NCI-H187 treated with DMSO at 0.1 percent for 48 hours (cell line): Measurements from ENCODE around the gene APOL2.
"Not testable (repeated sequence)": the region's sequence is repeated elsewhere in the genome, so short reads cannot be mapped to it uniquely, and the experiment has no call there.

Experiments used
- DNase-seq: peaks from one replicate; lab custom pipeline; 2025; lab: John Stamatoyannopoulos, UW

APOL2 gene

GRCh38 chr22:36238373-36239149, 766 bp downstream of the APOL2 start:
- no peak for DNase-seq

GRCh38 chr22:36237462-36238372, 1.6 kb downstream of the APOL2 start:
- no peak for DNase-seq

- DNase-seq = no peak
These were observed 2.7 kb downstream of the APOL2 start for GRCh38 chr22:36236388-36237319.

GRCh38 chr22:36235585-36235984, 3.7 kb downstream of the APOL2 start:
- no peak for DNase-seq

- no peak for DNase-seq
These were observed 4.4 kb downstream of the APOL2 start for GRCh38 chr22:36234919-36235318.

DNA sequence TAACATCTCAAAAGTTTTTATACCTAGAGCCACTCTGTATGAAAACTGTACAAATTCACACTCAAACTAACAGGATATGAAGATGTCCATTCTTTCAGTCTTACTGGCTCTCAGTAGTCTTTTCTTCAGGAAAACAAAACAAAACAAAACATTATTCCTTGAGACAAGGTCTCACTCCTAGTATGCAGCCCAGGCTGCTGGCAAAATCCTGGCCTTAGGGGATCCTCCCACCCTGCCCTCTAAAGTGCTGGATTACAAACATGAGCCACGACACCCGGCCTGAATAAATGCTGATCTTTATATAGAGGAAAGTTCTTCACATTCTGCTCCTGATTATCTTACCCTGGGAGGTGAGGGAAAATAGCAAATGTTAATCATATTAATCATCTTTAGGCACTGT, 5.1 kb downstream of the APOL2 start:
- no peak for DNase-seq

DNA sequence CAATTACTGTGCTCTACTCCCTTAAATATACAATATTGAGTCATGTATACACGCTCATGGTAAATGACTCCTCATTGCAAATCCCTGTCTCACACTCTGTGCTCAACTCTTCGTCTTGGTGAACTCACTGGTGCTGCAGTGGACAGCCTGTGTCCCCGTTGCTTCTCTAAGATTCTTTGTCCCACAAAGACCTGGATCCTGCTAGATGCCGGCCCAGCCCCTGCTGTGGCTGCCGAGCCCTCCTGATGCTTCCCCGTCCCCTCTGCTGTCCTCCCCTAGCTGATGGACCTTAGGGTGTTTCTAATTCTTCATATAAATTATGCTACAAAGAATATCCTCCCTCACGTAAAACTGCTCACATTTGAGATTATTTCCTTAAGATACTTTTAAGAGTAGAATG, 5.5 kb downstream of the APOL2 start:
- no peak for DNase-seq

DNA sequence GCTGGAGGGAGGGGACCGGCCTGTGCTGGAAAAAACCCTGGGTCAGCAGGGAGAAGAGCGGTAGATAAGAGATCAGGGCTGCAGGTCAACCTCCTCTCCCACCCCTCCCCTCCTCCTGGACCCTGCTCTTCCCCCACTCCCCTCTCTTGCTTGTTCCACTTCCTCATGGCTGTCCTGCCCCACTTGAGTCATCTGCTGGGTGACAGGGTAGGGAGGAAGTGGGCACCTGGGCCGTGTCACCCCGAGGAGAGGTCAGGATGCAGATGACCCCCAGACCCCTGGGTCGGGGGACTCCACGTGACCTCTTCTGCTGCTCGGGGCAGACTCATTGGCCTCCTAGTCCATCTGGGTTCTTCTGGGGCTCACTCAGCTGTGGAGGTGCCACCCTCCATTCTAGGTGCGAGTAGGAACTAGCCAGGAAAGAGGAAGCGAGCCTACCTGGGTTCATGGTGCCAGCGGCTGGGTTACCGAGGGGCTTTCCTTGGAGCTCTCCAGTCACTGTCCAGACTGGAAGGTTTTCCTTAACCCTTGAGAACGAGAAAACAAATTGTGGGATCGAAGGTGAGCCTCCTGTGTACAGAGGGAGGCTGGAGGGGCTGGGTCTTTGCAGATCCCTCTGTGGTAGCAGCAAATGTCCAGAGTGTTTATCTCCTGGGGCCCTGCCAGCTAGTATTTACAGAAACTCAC, 6.5 kb downstream of the APOL2 start:
- DNase-seq = no peak

GRCh38 chr22:36231051-36231450, 8.3 kb downstream of the APOL2 start:
- not testable (repeated sequence) for DNase-seq

GRCh38 chr22:36229649-36230048, 9.7 kb downstream of the APOL2 start:
- DNase-seq = not testable (repeated sequence)

GRCh38 chr22:36228944-36229343, 10.4 kb downstream of the APOL2 start:
- no peak for DNase-seq

GRCh38 chr22:36228369-36228768, 11.0 kb downstream of the APOL2 start:
- DNase-seq = not testable (repeated sequence)

DNA sequence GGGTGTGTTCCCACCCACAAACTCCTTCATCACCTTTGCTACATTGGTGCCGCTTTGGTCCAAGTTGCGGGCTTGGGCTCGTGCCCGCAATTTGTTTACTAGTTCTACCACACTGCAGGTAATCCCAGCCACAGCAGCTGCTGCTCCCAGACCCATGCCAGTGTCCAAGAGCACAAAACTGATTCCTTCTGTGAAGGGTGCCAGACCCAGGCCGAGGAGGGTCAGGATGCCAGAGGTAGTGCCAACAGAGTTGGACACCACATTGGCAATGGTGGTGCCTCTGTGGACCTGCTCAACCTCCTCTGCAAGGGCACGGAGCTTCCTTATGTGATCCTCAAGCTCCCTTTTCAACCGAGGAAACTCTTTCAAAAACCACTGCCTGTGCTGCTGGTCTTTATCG, 11.5 kb downstream of the APOL2 start:
- DNase-seq = no peak

GRCh38 chr22:36227396-36227795, 11.9 kb downstream of the APOL2 start:
- no peak for DNase-seq

DNA sequence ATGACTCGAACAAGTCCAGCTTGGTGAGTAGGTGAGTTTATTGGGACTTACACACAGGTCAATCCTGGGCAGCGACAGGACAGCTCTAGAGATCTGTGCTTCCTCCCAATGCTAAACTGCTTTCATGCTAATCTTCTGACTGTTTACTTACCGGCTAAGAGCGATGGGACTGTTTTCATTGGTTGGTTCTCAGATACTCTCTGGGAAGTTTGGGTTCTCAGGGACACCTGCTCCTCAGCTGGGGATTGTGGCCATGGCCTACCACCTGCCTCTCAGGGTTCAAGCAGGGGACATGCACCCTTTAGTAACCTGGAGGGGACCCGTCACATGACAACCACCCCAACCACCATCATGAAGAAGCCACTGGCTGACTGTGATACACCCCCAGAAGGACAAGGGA, 13.1 kb downstream of the APOL2 start:
- no peak for DNase-seq

DNA sequence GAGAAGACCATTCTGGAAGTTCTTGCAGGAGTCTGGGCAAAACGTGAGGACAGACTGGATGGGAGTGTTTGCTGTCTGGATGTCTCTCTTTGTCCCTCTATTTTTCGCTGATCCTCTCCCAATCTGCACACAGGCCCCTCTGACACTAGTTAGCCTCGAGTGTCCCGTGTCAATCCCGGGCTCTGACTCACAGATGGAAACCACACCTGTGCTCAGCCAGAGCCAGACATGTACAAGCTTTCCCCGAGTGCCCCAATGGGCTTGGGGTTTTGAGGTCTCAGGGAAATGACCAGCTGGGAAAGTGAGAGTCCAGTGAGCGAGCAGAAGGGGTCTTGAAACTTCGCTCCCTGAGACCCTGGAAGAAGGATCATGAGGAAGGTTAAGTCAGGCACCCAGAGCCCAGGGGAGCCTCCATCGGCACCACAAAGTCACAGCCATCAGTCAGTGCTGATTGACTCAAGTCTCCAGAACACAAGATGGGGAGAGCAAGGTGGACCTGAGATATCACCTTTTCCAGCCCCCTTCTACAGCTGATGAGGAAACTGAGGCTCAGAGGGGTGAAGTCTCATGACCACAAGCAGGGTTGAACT, 13.9 kb downstream of the APOL2 start:
- no peak for DNase-seq

GRCh38 chr22:36224245-36224644, 15.1 kb downstream of the APOL2 start:
- no peak for DNase-seq

- no peak for DNase-seq
These were observed 15.8 kb downstream of the APOL2 start for GRCh38 chr22:36223504-36223903.

DNA sequence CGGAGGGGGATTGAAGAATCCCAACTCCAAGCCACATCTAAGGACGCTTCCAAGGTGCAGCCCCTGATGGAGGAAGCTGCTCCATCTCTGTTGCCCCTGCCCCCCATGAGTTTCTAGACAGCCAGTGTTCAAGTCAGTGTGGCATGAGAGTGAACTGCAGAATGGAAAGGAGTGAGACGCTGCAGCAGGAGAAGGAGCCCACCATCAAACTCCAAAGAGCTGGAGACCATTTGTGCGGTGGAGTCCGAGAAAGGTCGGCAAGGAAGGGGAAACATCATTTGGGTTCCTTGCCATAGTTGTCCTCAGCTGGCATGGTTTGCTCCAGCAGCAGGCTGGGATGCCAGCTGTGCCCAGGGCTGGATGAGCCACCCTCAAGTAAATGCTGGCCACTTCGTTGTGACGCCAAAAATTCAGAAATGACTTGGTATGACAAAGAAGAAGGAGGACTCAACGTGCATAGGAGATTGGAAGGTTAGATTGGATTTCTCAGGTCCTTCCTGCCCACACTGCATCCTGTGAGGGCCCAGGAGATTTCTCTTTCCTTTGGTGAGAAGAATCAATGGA, 16.4 kb downstream of the APOL2 start:
- DNase-seq = no peak
